Activated CD8-positive, alpha-beta T cell treated with anti-CD3 and anti-CD28 coated beads, Interleukin-2, amount 10 ng/mL, durations not matched to agents 7 days and 5 days (primary cell): ENCODE data around the gene PDGFD. TPM values are rescaled to one million over a fixed set of nuclear protein-coding genes. Genes with fewer than 3 reads are reported as not detected.

Experiments used
- ATAC-seq: fragments of 150-1000 bp; cut with Tn5 transposase; one replicate; pipeline ENCODE4 v1.10.0; 2021; ENCODE audit warnings: moderate library complexity
- CTCF ChIA-PET: fragments of 350-600 bp; sonication (Branson Sonifier 250); formaldehyde crosslinking; loops from one replicate; lab custom pipeline; 2021; ENCODE audit warnings: antibody characterized with exemption; lab: Charles Lee
- POLR2A ChIA-PET: fragments of 350-600 bp; sonication (Branson Sonifier 250); formaldehyde crosslinking; loops from one replicate; lab custom pipeline; 2021; ENCODE audit warnings: antibody characterized with exemption; lab: Charles Lee
- DNase-seq: peaks from one replicate; pipeline ENCODE4 v3.0.0-alpha.2; 2020
- H3K27ac Mint-ChIP-seq: one replicate; pipeline ENCODE4 v1.8.0; 2021; ENCODE audit warnings: mild to moderate bottlenecking, mixed read lengths
- H3K27me3 Mint-ChIP-seq: one replicate; pipeline ENCODE4 v1.8.0; 2021; ENCODE audit warnings: low read depth, mixed read lengths
- H3K36me3 Mint-ChIP-seq: one replicate; pipeline ENCODE4 v1.8.0; 2021; ENCODE audit warnings: low read depth, mixed read lengths
- H3K4me1 Mint-ChIP-seq: one replicate; pipeline ENCODE4 v1.8.0; 2021; ENCODE audit warnings: low read depth, mixed read lengths
- H3K4me3 Mint-ChIP-seq: one replicate; pipeline ENCODE4 v1.8.0; 2021; ENCODE audit warnings: mild to moderate bottlenecking, mixed read lengths
- H3K9me3 Mint-ChIP-seq: one replicate; pipeline ENCODE4 v1.8.0; 2022; ENCODE audit warnings: mixed read lengths; ENCODE audit not compliant: insufficient read depth
- total RNA-seq, 2 experiments: library from RNA; stranded (reverse); gene quantifications; one replicate each; pipeline ENCODE4 v1.2.3, GENCODE V29; 2021

The PDGFD gene
- total RNA-seq, 2 experiments from 2014 or later: 0.08 TPM; not detected in 1

GRCh38 chr11:103958475-103959215 lies 205.3 kb downstream of the PDGFD start:
- ATAC-seq (no peak), DNase-seq (no peak)
- Mint-ChIP-seq H3K27me3 (no peaks in the 10 kb centered on the region), H3K4me1 (no peaks in the 10 kb centered on the region), H3K9me3 (no peaks in the 10 kb centered on the region), H3K36me3 (no peaks in the 10 kb centered on the region), H3K27ac (no peak overlapping the region), H3K4me3 (no peak overlapping the region)
- CTCF ChIA-PET: no interaction called here
- POLR2A ChIA-PET: no interaction called here

- H3K4me1 Mint-ChIP-seq: no peaks in the 10 kb centered on the region
- ChIA-PET POLR2A (no interaction called here), CTCF (no interaction called here)
- ATAC-seq: no peak
- DNase-seq: no peak
- H3K27me3 Mint-ChIP-seq: no peaks in the 10 kb centered on the region
- H3K36me3 Mint-ChIP-seq: no peaks in the 10 kb centered on the region
- H3K4me3 Mint-ChIP-seq: no peak overlapping the region
- H3K9me3 Mint-ChIP-seq: no peaks in the 10 kb centered on the region
- no peak overlapping the region for H3K27ac Mint-ChIP-seq
Observed at GRCh38 chr11:103953797-103954486, 210.0 kb downstream of the PDGFD start.

GRCh38 chr11:103949781-103950180 lies 214.2 kb downstream of the PDGFD start:
- Mint-ChIP-seq H3K36me3 (no peaks in the 10 kb centered on the region), H3K4me1 (no peaks in the 10 kb centered on the region), H3K9me3 (no peaks in the 10 kb centered on the region), H3K27me3 (no peaks in the 10 kb centered on the region), H3K4me3 (no peak overlapping the region), H3K27ac (no peak overlapping the region)
- CTCF ChIA-PET: no interaction called here
- POLR2A ChIA-PET: no interaction called here
- ATAC-seq (no peak), DNase-seq (no peak)

- no peak for ATAC-seq
- POLR2A ChIA-PET: no interaction called here
- DNase-seq: no peak
- Mint-ChIP-seq H3K4me1 (no peaks in the 10 kb centered on the region), H3K9me3 (no peaks in the 10 kb centered on the region), H3K4me3 (no peak overlapping the region), H3K27ac (no peak overlapping the region), H3K36me3 (no peaks in the 10 kb centered on the region), H3K27me3 (no peaks in the 10 kb centered on the region)
- CTCF ChIA-PET: no interaction called here
Observed at GRCh38 chr11:103948187-103948763, 215.7 kb downstream of the PDGFD start.

GRCh38 chr11:103947546-103947919 lies 216.4 kb downstream of the PDGFD start:
- ChIA-PET CTCF (no interaction called here), POLR2A (no interaction called here)
- DNase-seq (no peak), ATAC-seq (no peak)
- no peaks in the 10 kb centered on the region for H3K27me3 Mint-ChIP-seq
- H3K27ac Mint-ChIP-seq: no peak overlapping the region
- no peak overlapping the region for H3K4me3 Mint-ChIP-seq
- no peaks in the 10 kb centered on the region for H3K36me3 Mint-ChIP-seq
- H3K4me1 Mint-ChIP-seq: no peaks in the 10 kb centered on the region
- H3K9me3 Mint-ChIP-seq: no peaks in the 10 kb centered on the region

- Mint-ChIP-seq H3K4me1 (no peaks in the 10 kb centered on the region), H3K36me3 (no peaks in the 10 kb centered on the region), H3K9me3 (no peaks in the 10 kb centered on the region), H3K4me3 (no peak overlapping the region), H3K27ac (no peak overlapping the region), H3K27me3 (no peaks in the 10 kb centered on the region)
- ATAC-seq (no peak), DNase-seq (no peak)
- POLR2A ChIA-PET: no interaction called here
- CTCF ChIA-PET: no interaction called here
Observed at GRCh38 chr11:103946793-103947545, 217.0 kb downstream of the PDGFD start.

- H3K4me3 Mint-ChIP-seq: no peak overlapping the region
- ATAC-seq (no peak), DNase-seq (no peak)
- H3K9me3 Mint-ChIP-seq: no peaks in the 10 kb centered on the region
- ChIA-PET CTCF (no interaction called here), POLR2A (no interaction called here)
- no peak overlapping the region for H3K27ac Mint-ChIP-seq
- no peaks in the 10 kb centered on the region for H3K36me3 Mint-ChIP-seq
- no peaks in the 10 kb centered on the region for H3K27me3 Mint-ChIP-seq
- H3K4me1 Mint-ChIP-seq: no peaks in the 10 kb centered on the region
Observed at GRCh38 chr11:103944251-103944940, 219.6 kb downstream of the PDGFD start.

- no peaks in the 10 kb centered on the region for H3K4me1 Mint-ChIP-seq
- DNase-seq: no peak
- no peaks in the 10 kb centered on the region for H3K9me3 Mint-ChIP-seq
- no peak for ATAC-seq
- H3K27ac Mint-ChIP-seq: no peak overlapping the region
- POLR2A ChIA-PET: no interaction called here
- no peaks in the 10 kb centered on the region for H3K36me3 Mint-ChIP-seq
- H3K4me3 Mint-ChIP-seq: no peak overlapping the region
- no peaks in the 10 kb centered on the region for H3K27me3 Mint-ChIP-seq
- CTCF ChIA-PET: no interaction called here
Observed at GRCh38 chr11:103942646-103943045, 221.3 kb downstream of the PDGFD start.

- Mint-ChIP-seq H3K36me3 (no peaks in the 10 kb centered on the region), H3K4me3 (no peak overlapping the region), H3K27me3 (no peaks in the 10 kb centered on the region), H3K9me3 (no peaks in the 10 kb centered on the region), H3K4me1 (no peaks in the 10 kb centered on the region), H3K27ac (no peak overlapping the region)
- ATAC-seq (no peak), DNase-seq (no peak)
- POLR2A ChIA-PET: no interaction called here
- CTCF ChIA-PET: no interaction called here
Observed at GRCh38 chr11:103940551-103940950, 223.4 kb downstream of the PDGFD start.

- POLR2A ChIA-PET: no interaction called here
- H3K27me3 Mint-ChIP-seq: no peaks in the 10 kb centered on the region
- H3K27ac Mint-ChIP-seq: no peak overlapping the region
- CTCF ChIA-PET: no interaction called here
- no peak for DNase-seq
- no peaks in the 10 kb centered on the region for H3K4me1 Mint-ChIP-seq
- no peak for ATAC-seq
- H3K36me3 Mint-ChIP-seq: no peaks in the 10 kb centered on the region
- H3K9me3 Mint-ChIP-seq: no peaks in the 10 kb centered on the region
- H3K4me3 Mint-ChIP-seq: no peak overlapping the region
Observed at GRCh38 chr11:103939694-103940093, 224.3 kb downstream of the PDGFD start.

- Mint-ChIP-seq H3K36me3 (no peaks in the 10 kb centered on the region), H3K4me1 (no peaks in the 10 kb centered on the region), H3K27me3 (no peaks in the 10 kb centered on the region), H3K4me3 (no peak overlapping the region), H3K27ac (no peak overlapping the region), H3K9me3 (no peaks in the 10 kb centered on the region)
- ATAC-seq (no peak), DNase-seq (no peak)
- POLR2A ChIA-PET: no interaction called here
- CTCF ChIA-PET: no interaction called here
Observed at GRCh38 chr11:103936059-103936458, 227.9 kb downstream of the PDGFD start.
